Mesodermal cell (in vitro differentiated cells): ENCODE results near the gene CNPY1.
A peak's percentile ranks its signal among the peaks of the same experiment; 100 is the strongest.

ENCODE experiments used
- H3K27ac ChIP-seq: 2 replicates; pipeline ENCODE4 v1.7.0; 2013; ENCODE audit warnings: mild to moderate bottlenecking, low read depth, low read length, moderate library complexity; ENCODE audit not compliant: severe bottlenecking
- H3K36me3 ChIP-seq: 2 replicates; pipeline ENCODE4 v1.7.1; 2013; ENCODE audit warnings: mild to moderate bottlenecking, low read length, moderate library complexity; ENCODE audit not compliant: control insufficient read depth, insufficient read depth
- H3K4me1 ChIP-seq: one replicate; pipeline ENCODE4 v1.7.1; 2013; ENCODE audit warnings: mild to moderate bottlenecking, low read length; ENCODE audit not compliant: insufficient read depth, control insufficient read depth, poor library complexity, severe bottlenecking
- H3K4me3 ChIP-seq: 2 replicates; pipeline ENCODE4 v1.7.0; 2013; ENCODE audit warnings: low read length, control low read depth, mild to moderate bottlenecking; ENCODE audit not compliant: insufficient read depth, poor library complexity, severe bottlenecking; ENCODE audit errors: extremely low read depth
- H3K9me3 ChIP-seq: 2 replicates; pipeline ENCODE4 v1.7.1; 2013; ENCODE audit warnings: mild to moderate bottlenecking, low read length, moderate library complexity; ENCODE audit not compliant: control insufficient read depth
- WGBS, 2 experiments: methylation state at CpG; one replicate each; pipeline ENCODE4 v1.1.5; 2013; ENCODE audit warnings: missing lambda C conversion rate in 2 of 2; ENCODE audit not compliant: insufficient coverage in 2 of 2; 5-methylcytosine and 5-hydroxymethylcytosine counted together

CNPY1 gene

GRCh38 chr7:155509725-155510551, 36.4 kb downstream of the CNPY1 start:
- 0% methylated on average over 55 to 56 of the region's 68 CpGs for WGBS, 2 experiments
- no peaks in the 10 kb centered on the region for H3K4me1 ChIP-seq
- H3K36me3 ChIP-seq, result no peaks in the 10 kb centered on the region
- peak overlapping the region; percentile 17 for H3K4me3 ChIP-seq
- no peak overlapping the region for H3K27ac ChIP-seq
- no peaks in the 10 kb centered on the region for H3K9me3 ChIP-seq

GRCh38 chr7:155509359-155509724, 37.0 kb downstream of the CNPY1 start:
- peak overlapping the region; percentile 17 for H3K4me3 ChIP-seq
- no peaks in the 10 kb centered on the region for H3K36me3 ChIP-seq
- 0% methylated on average over 7 to 12 of the region's 16 CpGs for WGBS, 2 experiments
- H3K27ac ChIP-seq, result no peak overlapping the region
- H3K9me3 ChIP-seq, result no peaks in the 10 kb centered on the region
- H3K4me1 ChIP-seq, result no peaks in the 10 kb centered on the region

GRCh38 chr7:155508376-155509358, 37.7 kb downstream of the CNPY1 start:
- no peak overlapping the region for H3K4me3 ChIP-seq
- no peaks in the 10 kb centered on the region for H3K4me1 ChIP-seq
- no peaks in the 10 kb centered on the region for H3K9me3 ChIP-seq
- no peak overlapping the region for H3K27ac ChIP-seq
- H3K36me3 ChIP-seq, result no peaks in the 10 kb centered on the region
- WGBS, 2 experiments, result 1 to 2% methylated on average over 15 to 22 of the region's 29 CpGs

- Histone ChIP-seq H3K9me3 (no peaks in the 10 kb centered on the region), H3K4me1 (no peaks in the 10 kb centered on the region), H3K4me3 (no peak overlapping the region), H3K36me3 (no peaks in the 10 kb centered on the region), H3K27ac (no peak overlapping the region)
- 14 to 20% methylated on average over 1 of the region's 4 CpGs for WGBS, 2 experiments
Observed at GRCh38 chr7:155507576-155507975, 38.8 kb downstream of the CNPY1 start.

GRCh38 chr7:155506854-155507337, 39.5 kb downstream of the CNPY1 start:
- 0 to 11% methylated on average over 4 to 7 of the region's 14 CpGs for WGBS, 2 experiments
- H3K4me1 ChIP-seq, result no peaks in the 10 kb centered on the region
- H3K36me3 ChIP-seq, result no peaks in the 10 kb centered on the region
- no peak overlapping the region for H3K4me3 ChIP-seq
- H3K27ac ChIP-seq, result no peak overlapping the region
- H3K9me3 ChIP-seq, result no peaks in the 10 kb centered on the region

- WGBS, 2 experiments, result 14 to 29% methylated on average over 1 of the region's 3 CpGs
- no peaks in the 10 kb centered on the region for H3K4me1 ChIP-seq
- no peaks in the 10 kb centered on the region for H3K36me3 ChIP-seq
- no peak overlapping the region for H3K4me3 ChIP-seq
- no peak overlapping the region for H3K27ac ChIP-seq
- H3K9me3 ChIP-seq, result no peaks in the 10 kb centered on the region
Observed at GRCh38 chr7:155505422-155505793, 41.0 kb downstream of the CNPY1 start.

- Histone ChIP-seq H3K4me1 (no peaks in the 10 kb centered on the region), H3K36me3 (no peaks in the 10 kb centered on the region), H3K27ac (no peak overlapping the region), H3K4me3 (no peak overlapping the region), H3K9me3 (no peaks in the 10 kb centered on the region)
- WGBS, 2 experiments, result 84 to 85% methylated on average over 9 to 19 of the region's 26 CpGs
Observed at GRCh38 chr7:155497149-155497901, 49.0 kb downstream of the CNPY1 start.

GRCh38 chr7:155496267-155497005, 49.9 kb downstream of the CNPY1 start:
- no peaks in the 10 kb centered on the region for H3K4me1 ChIP-seq

GRCh38 chr7:155495440-155496248, 50.7 kb downstream of the CNPY1 start:
- Histone ChIP-seq H3K4me3 (no peak overlapping the region), H3K27ac (no peak overlapping the region), H3K36me3 (no peaks in the 10 kb centered on the region), H3K4me1 (peaks cover 6% of the 10 kb centered on the region), H3K9me3 (no peaks in the 10 kb centered on the region)
- 88 to 94% methylated on average over 10 of the region's 13 CpGs for WGBS, 2 experiments

More at GRCh38 chr7:155496267-155497005, 49.9 kb downstream of the CNPY1 start:
- Histone ChIP-seq H3K36me3 (no peaks in the 10 kb centered on the region), H3K9me3 (no peaks in the 10 kb centered on the region), H3K4me3 (no peak overlapping the region), H3K27ac (no peak overlapping the region)
- 90 to 91% methylated on average over 17 to 21 of the region's 23 CpGs for WGBS, 2 experiments
